ENCODE results near the gene CLRN3.

The CLRN3 gene

DNA sequence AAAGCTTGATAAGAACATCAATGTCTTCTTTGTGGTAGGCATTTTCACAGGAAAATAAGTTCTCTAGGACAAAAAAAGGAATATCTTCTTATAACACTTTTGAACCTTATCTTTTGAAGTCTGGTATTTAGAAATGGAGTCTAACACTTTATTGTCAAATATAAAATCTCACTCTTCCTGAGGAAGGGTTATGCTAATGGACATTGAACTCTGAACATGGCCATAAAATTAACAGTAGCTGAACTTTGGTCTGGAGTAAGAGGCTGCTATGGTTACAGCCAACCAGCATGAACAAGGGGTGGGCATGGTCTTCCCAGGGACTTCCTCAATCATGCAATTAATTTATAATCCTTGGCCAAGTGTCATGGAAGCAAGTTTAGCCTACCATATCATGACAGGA, at the start of gene CLRN3:
Gene CLRN3, minus strand, starts transcription at position 199 of the 400 bp plus-strand sequence. Its CDS starts 157 bp downstream, at position 42.
- no peak for DNase-seq (ENCODE audit: low read depth in 2 of 2)

DNA sequence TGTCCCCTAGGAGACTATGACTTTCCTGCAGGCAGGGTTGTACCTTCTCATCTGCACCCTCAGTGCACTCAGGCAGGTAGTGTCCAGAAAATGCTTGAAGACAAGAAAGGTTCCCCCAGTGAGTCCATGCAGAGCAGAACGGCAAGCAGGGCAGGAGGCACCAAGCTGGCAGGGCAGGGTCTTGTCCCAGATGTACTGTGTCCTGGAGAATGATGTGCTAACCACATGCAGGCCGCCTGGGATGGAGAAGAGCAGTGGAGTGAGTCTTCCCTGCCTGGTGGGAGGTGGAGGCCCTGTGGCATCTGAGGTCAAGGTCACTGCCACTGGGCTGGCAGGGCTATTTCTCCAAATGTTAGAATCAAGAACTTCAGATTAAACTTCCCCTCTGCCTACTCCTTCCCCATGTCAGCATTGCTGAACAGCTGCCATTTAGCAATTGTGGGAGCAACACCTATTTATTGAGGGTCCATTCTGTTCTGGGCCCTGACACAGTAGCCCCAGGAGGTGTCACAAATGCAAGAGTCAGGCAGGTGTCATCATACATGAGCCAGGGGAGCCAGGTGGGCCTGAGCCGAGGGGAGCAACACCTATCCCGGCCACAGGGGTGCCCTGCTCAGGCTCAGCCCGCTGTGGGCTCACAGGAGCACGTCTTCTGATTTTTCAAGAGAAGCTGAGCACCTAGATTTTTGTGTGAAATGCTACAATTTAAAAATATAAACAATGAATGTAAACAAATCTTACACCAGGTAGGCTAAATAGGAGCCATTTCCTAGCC, 48.3 kb upstream of the CLRN3 start:
- DNase-seq (ENCODE audit: low read depth in 2 of 2): no peak

DNA sequence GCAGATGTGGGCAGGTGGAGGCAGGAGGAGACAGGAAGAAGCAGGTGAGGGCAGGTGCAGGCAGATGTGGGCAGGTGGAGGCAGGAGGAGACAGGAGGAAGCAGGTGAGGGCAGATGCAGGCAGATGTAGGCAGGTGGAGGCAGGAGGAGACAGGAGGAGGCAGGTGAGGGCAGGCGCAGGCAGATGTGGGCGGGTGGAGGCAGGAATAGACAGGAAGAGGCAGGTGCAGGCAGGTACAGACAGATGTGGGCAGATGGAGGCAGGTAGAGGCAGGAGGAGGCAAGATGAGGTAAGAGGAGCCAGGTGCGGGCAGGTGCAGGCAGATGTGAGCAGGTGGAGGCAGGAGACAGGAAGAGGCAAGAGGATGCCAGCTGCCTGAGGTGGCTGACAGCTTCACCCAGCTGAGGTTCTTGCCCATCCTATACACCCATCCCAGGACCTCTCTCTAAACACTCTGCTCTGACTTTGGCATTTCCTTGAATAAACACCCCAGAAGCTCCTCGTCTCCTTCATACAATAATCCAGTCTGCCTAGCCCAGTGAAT, 47.1 kb upstream of the CLRN3 start:
- no peak for DNase-seq (ENCODE audit: low read depth in 2 of 2)

- DNase-seq (ENCODE audit: low read depth in 2 of 2): no peak
Measured at GRCh38 chr10:127937915-127938463, 45.2 kb upstream of the CLRN3 start.

DNA sequence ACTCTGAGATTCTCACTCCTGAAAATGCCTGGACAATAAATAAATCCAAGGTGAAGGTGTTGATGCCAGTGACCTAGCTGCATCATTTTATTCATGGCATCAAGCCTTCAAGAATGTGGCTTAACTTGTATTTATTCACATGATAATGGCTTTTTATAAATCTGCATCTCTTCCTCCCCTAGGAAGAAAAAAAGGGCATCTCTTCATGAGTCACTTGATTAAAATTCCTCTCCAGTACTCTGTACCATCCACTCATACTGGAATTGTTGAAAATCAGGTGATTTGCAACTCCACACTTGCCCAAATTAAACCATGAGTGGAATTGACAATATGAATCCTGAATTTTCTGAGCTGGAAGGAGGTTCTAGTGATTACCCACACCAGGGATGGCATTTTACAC, 44.3 kb upstream of the CLRN3 start:
- no peak for DNase-seq (ENCODE audit: low read depth in 2 of 2)

GRCh38 chr10:127935071-127935561, 42.4 kb upstream of the CLRN3 start:
- DNase-seq (ENCODE audit: low read depth in 2 of 2): no peak

DNA sequence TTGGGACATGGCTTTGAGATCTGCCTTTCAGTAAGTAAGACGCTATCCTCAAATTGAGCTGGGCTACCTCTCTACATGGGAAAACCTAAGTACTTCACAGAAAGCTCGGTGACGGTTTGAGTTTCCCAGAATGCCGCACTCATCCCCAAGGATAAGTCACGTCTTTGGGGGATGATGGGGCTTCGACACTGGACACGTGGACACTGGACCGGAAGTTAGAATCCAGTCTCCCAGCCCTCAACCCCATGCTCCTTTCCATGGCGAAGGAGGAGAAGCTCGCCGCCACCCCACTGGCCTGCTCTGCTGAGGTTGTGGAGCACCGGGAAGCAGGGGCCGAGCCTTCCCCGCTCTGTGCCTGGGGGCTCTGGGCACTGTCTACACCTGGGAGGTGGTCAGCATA, 41.6 kb upstream of the CLRN3 start:
- no peak for DNase-seq (ENCODE audit: low read depth in 2 of 2)

GRCh38 chr10:127933271-127933670, 40.5 kb upstream of the CLRN3 start:
- no peak for DNase-seq (ENCODE audit: low read depth in 2 of 2)

GRCh38 chr10:127932521-127933270, 40.0 kb upstream of the CLRN3 start:
- DNase-seq (ENCODE audit: low read depth in 2 of 2): no peak

DNA sequence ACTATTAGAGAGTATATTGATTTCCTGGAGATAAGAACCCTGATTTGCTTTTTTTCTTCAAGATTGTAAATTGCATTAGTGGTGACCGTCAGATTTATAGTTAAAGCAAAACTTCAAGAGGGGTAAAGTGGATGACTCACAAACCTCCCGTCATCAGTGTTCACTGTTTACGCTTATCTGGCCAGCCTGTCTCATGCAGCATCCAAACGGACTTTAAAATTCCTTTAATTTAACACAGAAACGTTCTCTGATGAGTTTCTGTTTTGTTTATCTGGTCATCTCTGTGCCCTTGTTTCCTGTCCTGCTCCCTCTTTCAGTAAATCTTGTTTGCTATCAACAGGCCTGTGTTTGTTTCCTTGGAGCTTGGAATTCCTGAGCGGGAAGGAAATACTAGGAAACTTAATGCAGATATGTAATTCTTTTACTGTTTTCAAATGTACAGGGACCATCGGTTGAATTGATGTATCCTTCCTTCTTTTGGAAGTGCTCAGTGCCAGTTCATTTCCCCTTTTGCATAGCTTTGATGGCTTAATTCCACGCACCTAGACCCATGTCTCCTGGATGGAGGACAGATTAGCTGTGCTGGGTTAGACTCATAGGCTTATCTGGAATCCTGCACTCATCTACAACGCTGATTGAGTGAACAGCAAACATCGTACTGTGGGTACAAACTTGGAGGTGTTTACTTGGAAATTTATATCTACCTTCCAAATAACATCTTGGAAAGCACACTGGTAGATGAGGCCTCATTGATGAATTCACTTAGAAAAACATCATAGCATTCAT, 35.5 kb upstream of the CLRN3 start:
- DNase-seq (ENCODE audit: low read depth in 2 of 2): no peak

DNA sequence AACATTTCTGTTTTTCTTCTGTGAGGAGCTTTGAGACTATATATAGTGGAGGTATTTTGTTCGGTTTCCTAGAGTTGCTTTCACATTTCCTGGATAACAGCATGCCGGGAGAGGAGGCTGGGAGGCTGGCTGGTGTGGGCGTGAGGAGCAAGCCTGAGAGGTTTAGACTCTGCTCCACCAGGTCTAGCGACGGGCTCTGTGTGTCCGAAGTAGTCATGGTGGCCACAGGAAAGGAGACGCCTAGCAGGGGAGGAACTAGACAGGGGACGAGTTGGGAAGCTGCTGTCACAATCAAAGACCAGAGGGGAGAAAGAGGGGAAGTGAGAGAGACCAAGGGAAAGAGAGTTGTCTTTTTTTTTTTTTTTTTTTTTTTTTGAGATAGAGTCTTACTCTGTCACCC, 33.7 kb upstream of the CLRN3 start:
- no peak for DNase-seq (ENCODE audit: low read depth in 2 of 2)

DNA sequence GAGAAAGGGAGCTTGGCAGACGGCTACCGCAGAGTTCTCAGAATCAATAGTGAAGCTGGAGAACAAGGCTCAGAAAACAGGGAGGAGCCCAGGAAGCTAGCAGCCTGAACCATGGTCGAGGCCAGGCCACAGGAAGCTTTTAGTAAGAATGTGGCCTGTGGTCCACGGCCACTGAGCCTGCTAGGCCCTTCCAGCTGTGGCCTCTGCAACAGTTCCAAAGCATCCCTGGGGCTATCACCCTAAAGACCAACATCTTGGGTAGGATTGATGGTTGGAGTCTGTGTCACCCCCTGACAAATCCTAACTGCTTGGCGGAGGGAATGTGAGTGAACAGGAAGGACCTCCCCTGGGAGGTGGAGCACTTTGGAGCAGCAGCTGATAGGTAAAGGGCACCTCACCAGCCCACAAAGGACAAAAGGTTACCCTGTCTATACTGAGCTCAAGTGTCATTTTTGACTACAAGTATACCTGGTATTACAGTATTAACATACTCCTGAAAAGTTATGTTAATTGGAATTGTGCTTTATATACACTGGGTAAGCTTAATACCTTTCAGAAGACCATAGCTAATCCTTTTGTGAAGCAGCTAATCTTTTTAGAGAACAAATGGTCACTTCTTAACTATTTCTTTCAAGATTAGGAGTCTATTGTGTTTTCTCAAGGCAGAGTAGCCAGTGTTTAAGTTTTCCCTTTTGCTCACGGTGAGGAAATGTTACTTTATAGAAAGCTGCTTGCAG, 32.9 kb upstream of the CLRN3 start:
- no peak for DNase-seq (ENCODE audit: low read depth in 2 of 2)

- no peak for DNase-seq (ENCODE audit: low read depth in 2 of 2)
Measured at GRCh38 chr10:127923646-127924045, 30.9 kb upstream of the CLRN3 start.

GRCh38 chr10:127922675-127923366, 30.1 kb upstream of the CLRN3 start:
- DNase-seq (ENCODE audit: low read depth in 2 of 2): no peak

DNA sequence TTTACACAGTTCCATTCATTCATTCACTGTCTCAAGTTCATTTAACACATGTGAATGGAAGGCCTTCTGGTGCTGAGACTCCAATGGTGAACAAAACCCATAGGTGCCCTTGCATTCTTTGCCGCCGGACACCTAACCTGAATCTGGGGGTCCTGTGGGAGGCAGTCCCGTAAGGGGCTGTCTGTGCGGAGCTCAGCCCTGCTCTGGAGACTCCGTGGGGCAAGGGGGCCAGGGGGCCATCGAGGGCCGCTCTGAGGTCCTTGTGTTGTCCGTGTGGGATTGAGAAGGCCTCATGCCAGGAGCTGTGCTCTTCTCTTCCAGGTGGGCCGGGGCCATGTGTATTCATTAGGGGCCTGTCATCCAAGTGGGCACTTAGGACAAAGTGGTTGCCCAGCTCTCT, 29.5 kb upstream of the CLRN3 start:
- DNase-seq (ENCODE audit: low read depth in 2 of 2): no peak

DNA sequence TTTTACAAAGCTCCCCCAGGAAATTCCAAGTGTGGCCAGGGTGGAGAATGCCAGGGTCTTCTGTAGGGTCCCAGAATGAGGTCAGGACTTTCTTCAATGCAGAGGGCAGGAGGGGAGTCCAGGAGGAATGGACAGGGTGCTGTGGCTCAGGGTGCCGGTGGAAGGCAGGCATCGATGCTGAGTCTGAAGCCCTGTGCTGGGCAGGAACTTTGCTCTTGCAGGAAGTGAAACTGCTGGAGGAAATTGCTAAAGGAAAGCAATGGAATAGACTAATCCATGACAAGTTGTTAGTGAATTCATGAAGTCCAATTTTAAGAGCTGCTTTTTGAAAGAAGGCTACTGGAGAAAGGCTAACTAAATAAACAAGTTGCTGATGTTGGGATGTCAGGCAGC, 29.0 kb upstream of the CLRN3 start:
- DNase-seq (ENCODE audit: low read depth in 2 of 2): no peak

DNA sequence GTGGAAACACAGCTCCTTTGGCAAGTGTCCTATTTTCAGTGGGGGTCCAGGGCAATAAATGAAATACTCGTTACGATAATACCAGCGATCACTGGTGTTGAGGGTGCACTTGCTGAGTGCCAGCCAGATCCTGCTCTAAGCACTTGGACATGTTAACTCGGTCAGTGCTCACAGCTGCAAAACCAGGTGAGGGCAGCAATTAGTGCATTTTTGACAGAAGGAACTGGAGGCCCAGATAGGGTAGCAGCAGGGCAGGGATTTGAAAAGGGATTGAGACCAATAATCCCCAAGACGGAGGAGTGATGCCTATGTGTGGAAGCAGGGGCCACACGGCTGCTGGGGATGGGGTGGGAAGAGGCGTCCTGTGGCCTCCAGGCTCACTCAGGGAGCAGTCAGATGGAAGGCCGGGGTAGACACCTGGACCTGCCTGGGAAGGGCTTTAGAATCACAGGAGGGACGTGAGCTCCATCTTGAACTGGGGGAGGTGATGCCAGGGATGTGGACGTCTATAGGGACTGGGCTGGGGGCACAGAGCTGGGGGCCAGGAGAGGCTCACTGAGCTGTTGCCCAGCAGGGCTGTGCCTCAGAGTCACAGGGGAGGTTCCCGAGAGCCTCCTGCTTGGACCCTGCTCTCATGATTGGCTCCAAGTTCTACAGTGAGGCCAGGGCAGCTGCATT, 28.5 kb upstream of the CLRN3 start:
- DNase-seq (ENCODE audit: low read depth in 2 of 2): no peak

- no peak for DNase-seq (ENCODE audit: low read depth in 2 of 2)
Measured at GRCh38 chr10:127920306-127921074, 27.7 kb upstream of the CLRN3 start.
